GM12878 (cell line): ENCODE data around the gene ABCF1. TPM values are rescaled to one million over a fixed set of nuclear protein-coding genes. Genes with fewer than 3 reads are reported as not detected.
A peak's percentile ranks its signal among the peaks of the same experiment; 100 is the strongest.

Experiments
- BHLHE40 ChIP-seq, 2 experiments: fragments of 450-650 bp in 1 of 2; IDR thresholded peaks; 2 replicates each; pipeline ENCODE4 v1.6.1; 2011 to 2017; ENCODE audit warnings: low read depth in 2 of 2, borderline replicate concordance in 1 of 2, improper control_type of control experiment in 1 of 2, low read length in 1 of 2, mild to moderate bottlenecking in 1 of 2
- CBFB ChIP-seq: IDR thresholded peaks from 2 replicates; pipeline ENCODE4 v1.6.1; 2016; ENCODE audit warnings: antibody characterized with exemption, low read depth
- CEBPB ChIP-seq, 2 experiments: fragments of 150-350 bp in 1 of 2; IDR thresholded peaks; 2 replicates each; pipeline ENCODE4 v1.6.1; 2012 to 2014; ENCODE audit warnings: low read depth in 2 of 2, low read length in 2 of 2, borderline replicate concordance in 1 of 2, inconsistent platforms in 1 of 2
- CREB1 ChIP-seq: IDR thresholded peaks from 2 replicates; pipeline ENCODE4 v1.6.1; 2012; ENCODE audit warnings: low read depth, mild to moderate bottlenecking, inconsistent platforms
- E4F1 ChIP-seq: fragments of 450-650 bp; IDR thresholded peaks from 2 replicates; pipeline ENCODE4 v1.6.1; 2018; ENCODE audit warnings: borderline replicate concordance, mild to moderate bottlenecking; ENCODE audit not compliant: partially characterized antibody
- ETV6 ChIP-seq, 2 experiments: fragments of 450-650 bp in 1 of 2; IDR thresholded peaks in 1 of 2; conservative IDR thresholded peaks in 1 of 2; 2 replicates each; pipeline ENCODE4 v1.6.1; 2014; ENCODE audit warnings: antibody characterized with exemption in 1 of 2, borderline replicate concordance in 1 of 2, low read depth in 1 of 2, mild to moderate bottlenecking in 1 of 2, moderate library complexity in 1 of 2
- IKZF2 ChIP-seq, 2 experiments: fragments of 450-650 bp; IDR thresholded peaks; 2 replicates each; pipeline ENCODE4 v1.6.1; 2017; ENCODE audit warnings: mild to moderate bottlenecking in 2 of 2, moderate library complexity in 2 of 2
- NBN ChIP-seq: fragments of 450-650 bp; IDR thresholded peaks from 2 replicates; pipeline ENCODE4 v1.6.1; 2016
- RCOR1 ChIP-seq: conservative IDR thresholded peaks from 2 replicates; pipeline ENCODE4 v1.6.1; 2012; ENCODE audit warnings: low read depth, low read length, improper control_type of control experiment
- TAF1 ChIP-seq: IDR thresholded peaks from 2 replicates; pipeline ENCODE4 v1.6.1; 2011; ENCODE audit warnings: mild to moderate bottlenecking, low read depth, low read length, borderline replicate concordance
- TCF3 ChIP-seq: IDR thresholded peaks from 2 replicates; pipeline ENCODE4 v1.6.1; 2012; ENCODE audit warnings: low read depth, mild to moderate bottlenecking, low read length, borderline replicate concordance; ENCODE audit not compliant: insufficient read depth
- USF1 ChIP-seq: IDR thresholded peaks from 2 replicates; pipeline ENCODE4 v1.6.1; 2011; ENCODE audit warnings: borderline replicate concordance, low read depth, mild to moderate bottlenecking, moderate library complexity, mixed read lengths, low read length; ENCODE audit not compliant: insufficient read depth; ENCODE audit errors: extremely low read length
- YBX1 ChIP-seq: fragments of 450-650 bp; IDR thresholded peaks from 2 replicates; pipeline ENCODE4 v1.6.1; 2016; ENCODE audit warnings: antibody characterized with exemption
- ZBTB33 ChIP-seq: fragments of 450-650 bp; IDR thresholded peaks from 2 replicates; pipeline ENCODE4 v1.6.1; 2017; ENCODE audit warnings: mild to moderate bottlenecking
- polyA plus RNA-seq, 11 experiments: library from polyadenylated mRNA; depleted of rRNA in 4 of 11; unstranded in 6 of 11; stranded (reverse) in 5 of 11; fragments of >200 nt; fragmentation: Nextera tagmentation in 4 of 11; fragmentation: Illumina TruSeq in 1 of 11; extraction: Ambion mirVana in 4 of 11; extraction: Trizol in 1 of 11; gene quantifications; 1 replicate in 1 of 11; 2 replicates in 10 of 11; pipeline versions ENCODE4 v1.2.1 to v1.2.3, GENCODE V29; 2011 to 2016; ENCODE audit warnings: inconsistent platforms in 2 of 11, missing spikeins in 2 of 11, low read depth in 1 of 11
- total RNA-seq, 4 experiments: library from RNA; depleted of rRNA in 3 of 4; stranded (reverse); fragments of >200 nt in 3 of 4; fragmentation: Illumina TruSeq in 1 of 4; extraction: Trizol in 1 of 4; gene quantifications; 2 replicates each; pipeline versions ENCODE4 v1.2.1 to v1.2.3, GENCODE V29; 2013 to 2021
- TF ChIP-seq, protein P1 (sequence below): fragments of 450-650 bp; IDR thresholded peaks from 2 replicates; pipeline ENCODE4 v1.6.1; 2018; ENCODE audit warnings: mild to moderate bottlenecking, low read depth, moderate library complexity; ENCODE audit not compliant: partially characterized antibody
- TF ChIP-seq, protein P2 (sequence below): IDR thresholded peaks from 2 replicates; pipeline ENCODE4 v1.6.1; 2011; ENCODE audit warnings: borderline replicate concordance, low read depth, mild to moderate bottlenecking, moderate library complexity, low read length; ENCODE audit not compliant: insufficient read depth, poor library complexity, severe bottlenecking

ABCF1 gene
- total and polyA plus RNA-seq, 10 of the 15 experiments (the other 5 are each of a cell fraction or from before 2014, with no cell fraction given): 21.3 to 79.6 (median 55.9) TPM

- TF ChIP-seq, protein P1, sequence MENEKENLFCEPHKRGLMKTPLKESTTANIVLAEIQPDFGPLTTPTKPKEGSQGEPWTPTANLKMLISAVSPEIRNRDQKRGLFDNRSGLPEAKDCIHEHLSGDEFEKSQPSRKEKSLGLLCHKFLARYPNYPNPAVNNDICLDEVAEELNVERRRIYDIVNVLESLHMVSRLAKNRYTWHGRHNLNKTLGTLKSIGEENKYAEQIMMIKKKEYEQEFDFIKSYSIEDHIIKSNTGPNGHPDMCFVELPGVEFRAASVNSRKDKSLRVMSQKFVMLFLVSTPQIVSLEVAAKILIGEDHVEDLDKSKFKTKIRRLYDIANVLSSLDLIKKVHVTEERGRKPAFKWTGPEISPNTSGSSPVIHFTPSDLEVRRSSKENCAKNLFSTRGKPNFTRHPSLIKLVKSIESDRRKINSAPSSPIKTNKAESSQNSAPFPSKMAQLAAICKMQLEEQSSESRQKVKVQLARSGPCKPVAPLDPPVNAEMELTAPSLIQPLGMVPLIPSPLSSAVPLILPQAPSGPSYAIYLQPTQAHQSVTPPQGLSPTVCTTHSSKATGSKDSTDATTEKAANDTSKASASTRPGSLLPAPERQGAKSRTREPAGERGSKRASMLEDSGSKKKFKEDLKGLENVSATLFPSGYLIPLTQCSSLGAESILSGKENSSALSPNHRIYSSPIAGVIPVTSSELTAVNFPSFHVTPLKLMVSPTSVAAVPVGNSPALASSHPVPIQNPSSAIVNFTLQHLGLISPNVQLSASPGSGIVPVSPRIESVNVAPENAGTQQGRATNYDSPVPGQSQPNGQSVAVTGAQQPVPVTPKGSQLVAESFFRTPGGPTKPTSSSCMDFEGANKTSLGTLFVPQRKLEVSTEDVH: peak; percentile 68
- TF ChIP-seq CREB1: peak; percentile 42; the same call in 1 of the 2 replicates
- 0 out of 4 replicates have a peak, but pooled peaks have one; percentile 10 to 40 for TF ChIP-seq IKZF2 (IDR thresholded peaks at IDR 0.05)
- no peak; a peak in 1 of 4 replicates for TF ChIP-seq BHLHE40 (IDR thresholded peaks at IDR 0.05; ENCODE audit: borderline replicate concordance in 1 of 2, low read depth in 2 of 2, low read length in 1 of 2)
- TF ChIP-seq USF1: no peak
- TF ChIP-seq TCF3: no peak
- TF ChIP-seq, protein P2, sequence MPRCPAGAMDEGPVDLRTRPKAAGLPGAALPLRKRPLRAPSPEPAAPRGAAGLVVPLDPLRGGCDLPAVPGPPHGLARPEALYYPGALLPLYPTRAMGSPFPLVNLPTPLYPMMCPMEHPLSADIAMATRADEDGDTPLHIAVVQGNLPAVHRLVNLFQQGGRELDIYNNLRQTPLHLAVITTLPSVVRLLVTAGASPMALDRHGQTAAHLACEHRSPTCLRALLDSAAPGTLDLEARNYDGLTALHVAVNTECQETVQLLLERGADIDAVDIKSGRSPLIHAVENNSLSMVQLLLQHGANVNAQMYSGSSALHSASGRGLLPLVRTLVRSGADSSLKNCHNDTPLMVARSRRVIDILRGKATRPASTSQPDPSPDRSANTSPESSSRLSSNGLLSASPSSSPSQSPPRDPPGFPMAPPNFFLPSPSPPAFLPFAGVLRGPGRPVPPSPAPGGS: no peak
- no peak for TF ChIP-seq ETV6 (conservative IDR thresholded peaks at IDR 0.05 in 1 of 2, IDR thresholded peaks at IDR 0.05 in 1 of 2; ENCODE audit: borderline replicate concordance in 1 of 2, low read depth in 1 of 2)
- no peak for TF ChIP-seq CEBPB (IDR thresholded peaks at IDR 0.05; ENCODE audit: borderline replicate concordance in 1 of 2, low read depth in 2 of 2, low read length in 2 of 2)
- no peak for TF ChIP-seq TAF1
- TF ChIP-seq YBX1: no peak
- no peak for TF ChIP-seq CBFB
- no peak for TF ChIP-seq ZBTB33
- TF ChIP-seq E4F1: no peak
- TF ChIP-seq RCOR1: no peak
- peak; percentile 58 for TF ChIP-seq NBN
These were observed 29.5 kb upstream of the ABCF1 start (continued) for GRCh38 chr6:30541515-30542403.
